ENCODE data around the gene ARHGEF11. TPM values are rescaled to one million over a fixed set of nuclear protein-coding genes. Genes with fewer than 3 reads are reported as not detected.

ARHGEF11 gene
- total RNA-seq, 6 donors from 2014 or later = 39.2 to 170 (median 50.9) TPM

DNA sequence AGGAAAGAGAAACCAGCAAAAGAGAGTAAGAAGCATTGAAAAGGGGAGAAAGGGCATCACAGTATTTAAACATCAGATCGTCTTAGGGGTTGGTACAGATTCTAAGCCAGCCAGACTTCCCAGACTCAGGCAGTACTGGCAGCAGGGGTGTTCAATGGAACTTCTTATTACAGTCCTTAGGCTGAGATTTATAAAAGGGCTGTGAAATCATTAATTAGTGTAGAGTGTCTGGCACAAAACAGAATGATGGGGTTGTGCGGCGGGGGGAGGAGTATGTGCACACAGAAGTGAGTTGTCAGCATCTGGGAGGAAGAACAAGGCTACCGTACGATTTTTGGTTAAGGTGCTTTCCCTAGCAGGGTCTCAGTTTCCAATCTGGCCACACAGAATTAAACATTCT is 38.2 kb downstream of the ARHGEF11 start:
- Histone ChIP-seq H3K36me3 (no peaks in the 10 kb centered on the region), H3K4me1 (peaks cover 0 to 26% (median 11%) of the 10 kb centered on the region in 4 donors), H3K4me3 (no peak overlapping the region), H3K27ac (no peak overlapping the region), H3K27me3 (no peaks in the 10 kb centered on the region), H3K9me3 (no peaks in the 10 kb centered on the region)
- DNase-seq (no peak), ATAC-seq (ENCODE audit: low FRiP score in 2 of 2) (no peak)
- WGBS, 2 donors = 55 to 61% methylated on average over 5 of the region's 5 CpGs
- TF ChIP-seq, protein P1, sequence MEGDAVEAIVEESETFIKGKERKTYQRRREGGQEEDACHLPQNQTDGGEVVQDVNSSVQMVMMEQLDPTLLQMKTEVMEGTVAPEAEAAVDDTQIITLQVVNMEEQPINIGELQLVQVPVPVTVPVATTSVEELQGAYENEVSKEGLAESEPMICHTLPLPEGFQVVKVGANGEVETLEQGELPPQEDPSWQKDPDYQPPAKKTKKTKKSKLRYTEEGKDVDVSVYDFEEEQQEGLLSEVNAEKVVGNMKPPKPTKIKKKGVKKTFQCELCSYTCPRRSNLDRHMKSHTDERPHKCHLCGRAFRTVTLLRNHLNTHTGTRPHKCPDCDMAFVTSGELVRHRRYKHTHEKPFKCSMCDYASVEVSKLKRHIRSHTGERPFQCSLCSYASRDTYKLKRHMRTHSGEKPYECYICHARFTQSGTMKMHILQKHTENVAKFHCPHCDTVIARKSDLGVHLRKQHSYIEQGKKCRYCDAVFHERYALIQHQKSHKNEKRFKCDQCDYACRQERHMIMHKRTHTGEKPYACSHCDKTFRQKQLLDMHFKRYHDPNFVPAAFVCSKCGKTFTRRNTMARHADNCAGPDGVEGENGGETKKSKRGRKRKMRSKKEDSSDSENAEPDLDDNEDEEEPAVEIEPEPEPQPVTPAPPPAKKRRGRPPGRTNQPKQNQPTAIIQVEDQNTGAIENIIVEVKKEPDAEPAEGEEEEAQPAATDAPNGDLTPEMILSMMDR (IDR thresholded peaks at IDR 0.05) = no peak
- TF ChIP-seq POLR2AphosphoS5 (IDR thresholded peaks at IDR 0.05) (no peak), EP300 (IDR thresholded peaks at IDR 0.05) (no peak), POLR2A (IDR thresholded peaks at IDR 0.05) (no peak)

DNA sequence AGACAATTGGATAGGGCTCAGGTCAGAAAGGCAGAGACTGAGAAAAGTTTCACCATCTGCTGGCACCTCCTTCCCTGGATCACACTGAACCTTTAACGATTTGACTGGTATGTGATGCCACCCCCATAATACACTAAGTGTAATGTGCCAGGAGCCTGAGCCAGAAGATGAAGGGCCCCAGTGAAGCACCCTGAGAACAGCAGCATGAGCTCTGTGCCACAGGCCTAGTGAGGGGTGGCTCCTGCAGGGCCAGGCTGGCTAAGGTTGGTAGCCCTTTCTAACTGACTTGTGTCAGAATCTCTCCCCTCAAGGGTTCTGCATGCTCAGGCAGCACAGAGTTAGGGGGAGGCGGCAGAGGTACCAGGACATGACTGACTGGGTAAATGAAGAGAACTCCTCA is 38.9 kb downstream of the ARHGEF11 start:
- no peaks in the 10 kb centered on the region for H3K27me3 ChIP-seq
- no peak overlapping the region for H3K27ac ChIP-seq
- 70 to 82% methylated on average over 1 to 2 of the region's 2 CpGs for WGBS, 2 donors
- ATAC-seq (ENCODE audit: low FRiP score in 2 of 2) = no peak
- H3K36me3 ChIP-seq = no peaks in the 10 kb centered on the region
- H3K4me3 ChIP-seq = no peak overlapping the region
- DNase-seq = no peak
- TF ChIP-seq EP300 (IDR thresholded peaks at IDR 0.05) (no peak), POLR2A (IDR thresholded peaks at IDR 0.05) (no peak), POLR2AphosphoS5 (IDR thresholded peaks at IDR 0.05) (no peak)
- TF ChIP-seq, protein P1 (IDR thresholded peaks at IDR 0.05) = no peak
- H3K9me3 ChIP-seq = no peaks in the 10 kb centered on the region
- H3K4me1 ChIP-seq = peaks cover 0 to 26% (median 11%) of the 10 kb centered on the region in 4 donors

DNA sequence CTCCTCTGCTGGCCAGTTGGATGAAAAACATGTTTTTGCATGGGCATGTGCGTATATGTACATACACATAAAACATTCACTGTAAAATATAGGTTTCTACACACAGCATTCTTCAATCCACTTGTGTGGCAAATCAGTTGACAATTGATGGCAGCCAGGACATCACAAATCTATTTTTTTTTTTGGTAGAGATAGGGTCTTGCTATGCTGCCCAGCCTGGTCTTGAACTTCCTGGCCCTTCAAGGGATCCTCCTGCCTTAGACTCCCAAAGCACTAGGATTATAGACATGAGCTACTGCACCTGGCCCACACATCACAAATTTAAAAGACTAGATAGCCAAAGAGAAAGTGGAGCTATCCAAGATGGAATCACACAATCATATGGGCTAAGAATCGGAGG is 39.6 kb downstream of the ARHGEF11 start:
- DNase-seq (no peak), ATAC-seq (ENCODE audit: low FRiP score in 2 of 2) (no peak)
- TF ChIP-seq POLR2AphosphoS5 (IDR thresholded peaks at IDR 0.05) (no peak), EP300 (IDR thresholded peaks at IDR 0.05) (no peak), POLR2A (IDR thresholded peaks at IDR 0.05) (no peak)
- TF ChIP-seq, protein P1 (IDR thresholded peaks at IDR 0.05) = no peak
- 49 to 64% methylated on average over 2 of the region's 2 CpGs for WGBS, 2 donors
- Histone ChIP-seq H3K36me3 (no peaks in the 10 kb centered on the region), H3K27me3 (no peaks in the 10 kb centered on the region), H3K27ac (no peak overlapping the region), H3K4me1 (peaks cover 0 to 26% (median 11%) of the 10 kb centered on the region in 4 donors), H3K4me3 (no peak overlapping the region), H3K9me3 (no peaks in the 10 kb centered on the region)

DNA sequence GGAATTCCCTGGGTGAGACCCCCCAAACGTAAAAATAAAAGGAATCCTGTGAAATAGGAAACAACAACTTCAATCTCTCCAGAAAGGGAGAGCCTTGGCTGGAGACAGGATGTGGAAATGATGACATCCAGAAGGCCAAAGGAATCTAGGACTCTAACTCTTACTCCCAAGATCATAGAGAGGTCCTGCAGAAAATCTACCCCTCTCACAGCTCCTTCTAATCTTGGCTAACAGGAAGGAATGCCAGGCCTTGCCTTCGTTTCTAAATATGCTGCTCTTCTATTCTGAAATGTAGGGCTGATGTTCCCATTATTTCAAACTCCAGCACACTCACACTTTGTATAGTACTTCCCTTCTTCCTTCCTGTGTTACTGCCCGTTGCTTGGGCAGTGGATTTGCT is 40.7 kb downstream of the ARHGEF11 start:
- Histone ChIP-seq H3K36me3 (no peaks in the 10 kb centered on the region), H3K27ac (no peak overlapping the region), H3K9me3 (no peaks in the 10 kb centered on the region), H3K27me3 (no peaks in the 10 kb centered on the region), H3K4me3 (no peak overlapping the region), H3K4me1 (peaks cover 0 to 26% (median 11%) of the 10 kb centered on the region in 4 donors)
- DNase-seq (no peak), ATAC-seq (ENCODE audit: low FRiP score in 2 of 2) (no peak)
- WGBS, 2 donors = 26 to 28% methylated on average over 3 of the region's 3 CpGs
- TF ChIP-seq POLR2AphosphoS5 (IDR thresholded peaks at IDR 0.05) (no peak), EP300 (IDR thresholded peaks at IDR 0.05) (no peak), POLR2A (IDR thresholded peaks at IDR 0.05) (no peak)
- TF ChIP-seq, protein P1 (IDR thresholded peaks at IDR 0.05) = no peak

DNA sequence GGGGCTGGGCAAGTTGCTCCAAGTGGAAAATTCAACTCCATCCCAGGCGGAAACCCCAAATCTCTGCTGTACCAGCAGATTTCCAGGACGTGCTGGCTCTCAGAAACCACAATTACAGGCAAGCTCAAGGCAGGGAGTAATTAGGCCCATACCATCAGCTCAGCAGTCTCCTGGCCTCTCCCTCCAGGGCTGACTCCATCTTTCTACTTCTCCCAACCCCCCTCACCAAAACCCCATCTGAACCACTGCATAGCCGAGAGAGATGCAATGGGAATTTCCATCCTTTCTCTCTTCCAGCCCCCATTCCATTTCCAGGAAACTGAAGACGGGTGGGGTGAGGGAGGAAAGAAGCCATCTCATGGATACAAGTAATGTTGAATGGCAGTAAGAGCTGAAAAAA is 41.2 kb downstream of the ARHGEF11 start:
- ATAC-seq (ENCODE audit: low FRiP score in 2 of 2) (no peak), DNase-seq (no peak)
- Histone ChIP-seq H3K4me3 (no peak overlapping the region), H3K27me3 (no peaks in the 10 kb centered on the region), H3K9me3 (no peaks in the 10 kb centered on the region), H3K4me1 (peaks cover 0 to 26% (median 11%) of the 10 kb centered on the region in 4 donors), H3K27ac (no peak overlapping the region), H3K36me3 (no peaks in the 10 kb centered on the region)
- 71 to 82% methylated on average over 4 of the region's 4 CpGs for WGBS, 2 donors
- TF ChIP-seq, protein P1 (IDR thresholded peaks at IDR 0.05) = no peak
- TF ChIP-seq POLR2AphosphoS5 (IDR thresholded peaks at IDR 0.05) (no peak), EP300 (IDR thresholded peaks at IDR 0.05) (no peak), POLR2A (IDR thresholded peaks at IDR 0.05) (no peak)

Data from upper lobe of left lung (tissue), 6 donors.